T-helper 22 cell (primary cell): ENCODE results near the gene IL6R.
"Not testable (repeated sequence)": the region's sequence is repeated elsewhere in the genome, so short reads cannot be mapped to it uniquely, and the experiment has no call there.

Source experiments
- DNase-seq: peaks from one replicate; pipeline ENCODE4 v3.0.0-alpha.2; 2020; ENCODE audit warnings: low read depth

Gene IL6R

DNA sequence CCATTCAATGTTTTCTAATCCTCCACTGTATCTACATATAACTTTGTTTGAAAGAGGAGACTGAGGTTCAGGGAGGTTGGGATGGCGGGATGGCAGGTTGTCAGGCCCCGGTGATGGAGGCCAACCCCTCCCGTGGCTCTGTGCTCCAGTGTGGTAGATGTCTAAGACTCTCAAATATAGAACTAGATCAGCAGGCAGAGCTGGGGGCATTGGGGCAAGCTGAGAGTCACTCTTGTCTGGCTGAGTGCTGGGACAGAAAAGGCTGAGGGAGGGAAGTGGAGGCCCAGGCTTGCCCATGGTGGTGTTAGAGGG, 1.7 kb downstream of the IL6R start:
- DNase-seq, result no peak

DNA sequence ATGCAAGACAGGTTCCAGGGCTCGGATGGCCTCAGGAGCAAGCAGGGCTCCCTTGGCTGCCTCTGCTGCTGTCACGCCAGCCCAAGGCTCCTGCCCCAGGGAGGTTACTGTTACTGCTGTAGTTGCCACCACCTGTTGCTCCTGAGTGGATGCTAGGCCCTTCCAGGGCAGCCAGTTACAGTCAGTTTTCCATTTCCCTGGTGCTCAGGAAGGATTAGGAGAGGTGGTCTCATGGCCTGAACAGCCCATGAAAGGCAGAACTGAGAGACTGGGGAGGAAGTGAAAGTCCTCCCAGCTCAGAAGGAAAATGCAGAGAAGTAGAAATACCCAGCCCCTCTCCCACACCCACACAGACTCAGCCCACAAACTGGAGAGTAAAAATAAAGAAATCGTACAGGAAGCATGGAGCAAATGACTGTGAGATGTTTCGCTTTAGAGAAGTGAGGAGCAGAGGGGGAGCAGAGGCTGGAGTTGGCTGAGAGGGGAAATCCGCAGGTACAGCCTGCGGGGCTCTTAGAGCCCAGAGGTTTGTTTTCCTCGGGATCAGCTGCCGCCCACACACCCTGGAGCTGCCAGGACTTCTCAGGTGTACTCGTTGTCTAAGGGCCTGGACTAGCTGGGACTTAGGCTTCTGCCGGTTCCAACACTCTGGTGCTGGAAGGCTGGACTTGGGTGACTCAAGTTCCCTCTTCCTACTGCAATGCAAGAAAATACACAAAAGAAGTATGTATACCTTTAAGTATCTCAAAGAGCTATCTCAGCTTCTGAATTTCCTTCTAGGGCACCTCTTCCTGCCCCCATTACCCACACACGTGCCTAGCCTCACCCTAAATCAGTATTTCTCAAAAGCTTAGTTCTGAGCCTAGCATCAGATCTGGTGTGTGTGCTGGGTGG, 2.3 kb downstream of the IL6R start:
- peak; percentile 9 for DNase-seq

- no peak for DNase-seq
Measured at GRCh38 chr1:154408174-154408777, 3.1 kb downstream of the IL6R start.

- peak; percentile 46 for DNase-seq
Measured at GRCh38 chr1:154410185-154410827, 5.2 kb downstream of the IL6R start.

GRCh38 chr1:154411525-154411924, 6.4 kb downstream of the IL6R start:
- no peak for DNase-seq

DNA sequence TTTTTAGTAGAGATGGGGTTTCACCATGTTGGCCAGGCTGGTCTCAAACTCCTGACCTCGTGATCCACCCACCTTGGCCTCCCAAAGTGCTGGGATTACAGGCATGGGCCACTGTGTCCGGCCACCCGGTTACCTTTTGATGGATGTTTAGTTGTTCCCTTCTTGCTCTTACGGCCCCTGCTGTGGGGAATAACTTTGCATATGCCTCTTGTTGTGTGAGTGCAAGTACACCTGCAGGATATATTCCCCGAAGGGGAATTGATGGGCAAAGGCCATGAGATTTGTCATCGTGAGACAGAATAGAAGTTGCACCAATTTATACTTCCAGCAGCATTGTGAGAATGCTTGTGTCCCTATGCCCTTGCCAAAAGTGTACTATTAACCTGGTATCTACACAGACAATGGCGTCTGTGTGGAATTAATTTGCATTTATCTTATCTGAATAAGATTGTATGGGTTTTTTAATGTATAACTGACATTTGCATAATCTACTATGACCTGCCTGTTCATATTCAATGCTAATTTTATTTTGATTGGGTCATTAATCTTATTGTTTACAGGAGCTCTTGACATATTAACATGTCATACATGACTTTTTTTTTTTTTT, 8.1 kb downstream of the IL6R start:
- DNase-seq, result no peak

- DNase-seq, result no peak
Measured at GRCh38 chr1:154414606-154415005, 9.5 kb downstream of the IL6R start.

DNA sequence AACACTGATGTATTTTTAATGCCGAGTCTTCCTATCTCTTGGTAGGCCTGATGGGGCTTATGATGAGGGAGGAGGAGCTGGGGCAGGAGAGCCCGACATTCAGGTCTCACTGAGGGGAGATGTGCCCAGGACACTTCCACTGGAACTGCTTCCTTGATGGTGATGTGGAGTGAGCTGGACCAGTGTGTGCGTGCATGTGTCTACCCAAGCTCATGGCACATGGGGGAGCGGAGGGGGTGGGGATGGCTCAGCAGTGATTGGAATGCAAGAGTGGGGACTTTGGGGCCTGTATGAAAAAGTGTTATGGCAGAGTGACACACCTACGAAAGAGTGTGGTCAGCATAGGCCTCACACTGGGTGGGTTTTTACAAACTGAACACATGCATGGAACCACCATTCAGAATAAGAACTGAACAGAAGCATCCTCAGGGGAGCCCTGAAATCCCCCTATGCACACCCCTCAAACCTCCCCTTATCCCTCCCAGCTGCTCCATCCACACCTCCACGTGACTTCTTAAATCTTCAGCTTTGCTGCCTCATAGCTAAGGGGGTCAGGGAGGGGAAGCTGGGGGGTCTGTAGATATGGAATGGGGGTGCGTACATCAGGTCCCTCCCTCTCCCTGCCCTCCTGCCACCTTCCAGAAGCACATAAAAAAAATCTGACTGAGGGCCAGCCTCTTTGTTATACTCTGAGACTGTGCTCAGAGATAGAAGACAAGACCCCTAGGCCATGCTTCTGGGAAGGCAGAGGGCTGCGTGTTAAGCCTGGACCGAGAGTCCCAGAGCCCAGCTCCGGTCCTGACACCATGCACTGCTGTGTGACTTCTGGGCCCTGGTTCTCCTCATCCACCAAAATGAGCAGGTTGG, 11.6 kb downstream of the IL6R start:
- no peak for DNase-seq

- DNase-seq, result no peak
Measured at GRCh38 chr1:154417338-154417608, 12.1 kb downstream of the IL6R start.

DNA sequence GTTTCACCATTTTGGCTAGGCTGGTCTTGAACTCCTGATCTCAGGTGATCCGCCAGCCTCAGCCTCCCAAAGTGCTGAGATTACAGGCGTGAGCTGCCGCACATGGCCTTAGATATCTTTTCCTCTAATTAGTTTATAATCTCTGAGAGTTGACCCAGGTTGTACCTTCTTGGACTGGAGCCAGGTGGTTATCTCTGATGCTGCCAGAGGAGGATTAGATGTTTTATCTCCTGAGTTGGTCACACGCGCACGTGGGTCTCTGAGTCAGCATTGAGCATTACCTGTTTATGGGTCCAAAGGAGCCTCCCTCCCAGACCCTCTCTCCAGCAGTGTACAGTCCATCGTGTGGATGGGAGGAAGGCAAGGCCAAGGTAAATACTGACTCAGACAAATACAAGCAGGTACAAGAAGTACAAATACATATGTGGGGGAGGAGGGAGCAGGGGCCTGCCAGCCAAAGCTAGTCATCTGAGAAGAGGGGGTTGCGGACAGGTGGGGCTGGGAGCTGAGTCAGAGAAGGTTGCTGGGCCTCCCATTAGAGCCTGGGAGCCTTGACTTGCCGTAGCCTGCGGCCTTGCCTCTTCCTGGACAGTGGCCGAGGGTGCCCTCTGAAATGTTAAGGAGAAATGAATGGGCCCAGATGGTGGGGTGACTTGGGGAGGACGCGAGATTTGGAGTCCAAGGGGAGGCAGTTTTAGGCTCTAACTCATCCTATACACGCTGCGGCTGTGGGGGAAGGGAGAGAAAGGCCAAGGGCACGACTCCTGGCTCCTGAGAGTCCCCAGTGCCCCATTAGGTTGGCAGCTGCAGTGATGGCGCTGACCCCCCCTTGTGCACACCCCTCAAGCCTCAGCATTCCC, 13.1 kb downstream of the IL6R start:
- DNase-seq, result peak; percentile 52

DNA sequence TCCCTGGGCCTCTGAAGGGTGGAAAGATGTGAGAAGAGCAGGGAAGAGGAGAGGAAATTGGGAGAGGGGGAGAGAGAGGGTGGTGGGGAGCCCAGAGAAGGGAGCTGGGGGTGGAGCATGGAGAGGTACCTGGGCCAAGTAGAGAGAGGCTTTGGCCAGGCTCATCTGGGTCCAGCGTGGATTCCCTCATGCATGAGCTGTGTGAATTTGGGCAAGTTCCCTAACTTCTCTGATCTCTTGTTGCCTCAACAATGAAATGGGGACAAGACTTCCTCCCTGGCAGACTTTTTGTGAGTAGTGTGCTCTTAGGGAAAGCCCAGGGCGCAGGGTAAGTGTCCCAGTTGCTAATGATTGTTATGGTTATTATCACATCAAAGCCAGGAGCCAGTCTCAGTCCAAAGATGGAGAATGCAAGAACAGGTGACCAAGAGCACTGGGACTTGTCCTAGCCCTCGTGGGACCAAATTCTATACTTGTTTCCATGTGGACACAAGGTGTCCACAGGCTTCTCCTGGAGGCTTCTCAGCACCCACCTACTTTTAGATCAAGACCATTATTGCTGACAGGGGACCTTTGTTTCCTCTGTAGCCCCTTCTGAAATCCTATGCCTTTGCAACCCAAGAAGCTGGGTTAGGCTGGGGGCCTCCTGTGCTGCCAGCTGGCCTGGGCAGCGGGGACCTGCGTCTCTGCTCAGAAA, 13.9 kb downstream of the IL6R start:
- no peak for DNase-seq

GRCh38 chr1:154419620-154420571, 14.8 kb downstream of the IL6R start:
- DNase-seq, result peak; percentile 64

- DNase-seq, result no peak
Measured at GRCh38 chr1:154420961-154421924, 16.1 kb downstream of the IL6R start.

DNA sequence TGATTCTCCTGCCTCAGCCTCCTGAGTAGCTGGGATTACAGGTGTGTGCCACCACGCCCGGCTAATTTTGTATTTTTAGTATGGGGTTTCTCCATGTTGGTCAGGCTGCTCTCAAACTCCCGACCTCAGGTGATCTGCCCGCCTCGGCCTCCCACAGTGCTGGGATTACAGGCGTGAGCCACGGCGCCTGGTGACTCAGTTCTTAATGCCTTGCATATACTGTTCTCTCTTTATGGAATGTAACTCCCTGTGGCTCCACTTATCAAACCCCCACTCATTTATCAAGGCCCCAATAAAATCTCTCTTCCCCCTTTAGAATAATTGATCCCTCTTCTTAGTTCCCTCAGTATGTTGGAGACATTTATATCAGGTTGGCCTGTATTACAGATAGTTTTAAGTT, 16.9 kb downstream of the IL6R start:
- not testable (repeated sequence) for DNase-seq

GRCh38 chr1:154422521-154422920, 17.4 kb downstream of the IL6R start:
- DNase-seq, result no peak

DNA sequence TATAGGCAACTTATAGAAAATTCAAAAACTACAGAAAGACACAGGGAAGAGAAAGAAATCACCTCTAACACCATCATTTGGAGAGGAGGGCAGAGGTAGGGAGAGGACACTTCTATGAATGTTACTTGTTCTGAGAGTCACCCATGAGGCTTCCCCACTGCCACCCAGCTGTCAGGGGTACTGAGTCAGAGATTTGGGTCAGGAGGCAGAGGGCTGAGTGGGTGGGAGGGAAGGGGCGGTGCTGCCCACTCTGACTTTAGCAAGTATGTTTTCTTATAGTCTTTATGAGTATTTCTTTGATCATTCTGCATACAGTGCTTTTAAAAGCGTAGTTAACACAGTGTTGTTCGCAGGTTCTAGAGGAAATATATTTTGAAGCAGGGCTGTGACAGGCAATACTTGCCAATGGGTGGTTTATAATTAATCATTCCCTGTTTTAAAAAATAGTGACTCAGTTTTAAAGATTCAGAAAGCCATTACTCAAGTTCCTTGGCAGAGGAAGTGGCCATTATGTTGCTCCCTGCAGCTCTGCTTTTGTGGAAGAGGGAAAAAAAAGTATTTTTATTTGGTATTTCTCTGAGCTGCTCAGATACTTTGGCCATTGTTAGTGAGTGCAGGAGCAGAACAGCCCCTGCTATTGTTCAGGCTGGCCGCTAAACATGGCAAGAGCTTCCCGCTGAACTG, 18.3 kb downstream of the IL6R start:
- DNase-seq, result no peak

DNA sequence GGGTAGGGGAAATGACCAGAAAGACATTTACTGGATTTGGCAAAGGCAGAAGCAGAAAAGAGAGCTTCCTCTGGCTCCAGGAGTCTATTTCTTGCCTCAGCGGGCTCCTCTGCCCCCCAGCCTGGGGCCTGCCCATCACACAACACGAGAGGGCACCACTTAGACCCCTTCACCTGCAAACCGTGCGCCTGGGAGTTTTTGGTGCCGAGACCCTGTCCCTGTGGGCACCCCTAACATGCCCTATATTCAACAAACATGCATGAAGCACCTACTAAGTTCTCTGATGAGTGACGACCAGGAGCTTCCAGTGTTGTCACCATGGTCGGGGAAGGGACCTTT, 18.8 kb downstream of the IL6R start:
- no peak for DNase-seq

DNA sequence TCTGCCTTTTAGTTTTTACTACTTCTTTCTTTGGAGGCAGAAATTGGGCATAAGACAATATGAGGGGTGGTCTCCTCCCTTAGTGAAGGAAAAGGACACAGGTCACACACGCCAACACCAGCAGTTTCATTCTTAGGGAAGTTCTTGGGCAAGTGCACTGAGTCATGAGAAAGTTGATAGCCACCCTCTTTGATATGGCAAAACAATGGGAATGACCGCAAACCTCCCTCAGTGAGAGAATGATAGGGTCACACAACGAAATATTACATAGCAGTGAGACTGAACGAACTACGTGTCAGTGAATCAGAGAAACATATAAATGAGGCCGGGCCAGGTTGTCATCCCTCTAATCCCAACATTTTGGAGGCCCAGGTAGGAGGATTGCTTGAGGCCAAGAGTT, 20.0 kb downstream of the IL6R start:
- DNase-seq, result no peak
